SHP77 treated with DMSO at 0.1 percent for 48 hours (cell line): ENCODE results near the gene SHD.
"Not testable (repeated sequence)": the region's sequence is repeated elsewhere in the genome, so short reads cannot be mapped to it uniquely, and the experiment has no call there.

Experiments used
- DNase-seq: peaks from one replicate; lab custom pipeline; 2025; lab: John Stamatoyannopoulos, UW

Gene SHD

GRCh38 chr19:4278419-4279266 is at the start of gene SHD:
TSS of gene SHD (plus strand) at chr19:4279266. CDS start at chr19:4280064, 798 bp downstream.
- no peak for DNase-seq

- DNase-seq = not testable (repeated sequence)
These were observed 48.8 kb upstream of the SHD start for GRCh38 chr19:4230237-4230636.

GRCh38 chr19:4231521-4231920 is 47.5 kb upstream of the SHD start:
- not testable (repeated sequence) for DNase-seq

- DNase-seq = not testable (repeated sequence)
These were observed 46.9 kb upstream of the SHD start for GRCh38 chr19:4232139-4232538.

- no peak for DNase-seq
These were observed 46.3 kb upstream of the SHD start for GRCh38 chr19:4232614-4233281.

- peak; percentile 13 for DNase-seq
These were observed 45.7 kb upstream of the SHD start for GRCh38 chr19:4233282-4233853.

- no peak for DNase-seq
These were observed 44.8 kb upstream of the SHD start for GRCh38 chr19:4234142-4234861.

GRCh38 chr19:4234862-4235201 is 44.2 kb upstream of the SHD start:
- DNase-seq = peak; percentile 15

GRCh38 chr19:4237510-4237909 is 41.6 kb upstream of the SHD start:
- DNase-seq = not testable (repeated sequence)

- DNase-seq = no peak
These were observed 40.2 kb upstream of the SHD start for GRCh38 chr19:4238831-4239230.

- DNase-seq = no peak
These were observed 37.1 kb upstream of the SHD start for GRCh38 chr19:4241824-4242430.

GRCh38 chr19:4245938-4246337 is 33.1 kb upstream of the SHD start:
- DNase-seq = not testable (repeated sequence)

- DNase-seq = peak; percentile 98
These were observed 32.1 kb upstream of the SHD start, which contains the start of gene YJU2 for GRCh38 chr19:4246767-4247593. TSS of gene YJU2 (plus strand) at chr19:4247080. CDS start at chr19:4247147, 67 bp downstream.

- no peak for DNase-seq
These were observed 22.5 kb upstream of the SHD start for GRCh38 chr19:4256563-4256962.

- DNase-seq = no peak
These were observed 22.0 kb upstream of the SHD start for GRCh38 chr19:4257025-4257424.

- no peak for DNase-seq
These were observed 20.9 kb upstream of the SHD start for GRCh38 chr19:4258181-4258580.

- no peak for DNase-seq
These were observed 18.4 kb upstream of the SHD start for GRCh38 chr19:4260613-4261191.

- no peak for DNase-seq
These were observed 14.3 kb upstream of the SHD start for GRCh38 chr19:4264812-4265211.

- DNase-seq = no peak
These were observed 12.6 kb upstream of the SHD start for GRCh38 chr19:4266253-4267000.
